ENCODE results near the gene CNIH1. TPM values are rescaled to one million over a fixed set of nuclear protein-coding genes. Genes with fewer than 3 reads are reported as not detected.

Gene CNIH1
- total and polyA plus RNA-seq, 2 of the 13 experiments (the other 11 are each of a cell fraction or from before 2014, with no cell fraction given), result 166 to 421 TPM

- TF ChIP-seq SNAPC4 (CRISPR knock-in tag; IDR thresholded peaks at IDR 0.05) (peak; percentile 92; the same call in 1 of the 2 replicates), ELF1 (CRISPR knock-in tag; IDR thresholded peaks at IDR 0.05) (peak; percentile 60), ZNF609 (CRISPR knock-in tag; IDR thresholded peaks at IDR 0.05; ENCODE audit: borderline replicate concordance) (peak; percentile 36; the same call in 1 of the 2 replicates), MTA1 (CRISPR knock-in tag; IDR thresholded peaks at IDR 0.05; ENCODE audit: borderline replicate concordance) (no peak), ZNF776 (CRISPR knock-in tag; IDR thresholded peaks at IDR 0.05) (peak; percentile 92), KMT2B (CRISPR knock-in tag; IDR thresholded peaks at IDR 0.05) (peak; percentile 75), IRF9 (CRISPR knock-in tag; IDR thresholded peaks at IDR 0.05; ENCODE audit: borderline replicate concordance) (peak; percentile 70; the same call in 1 of the 2 replicates), TEAD2 (CRISPR knock-in tag; IDR thresholded peaks at IDR 0.05) (no peak), ZFX (CRISPR knock-in tag; IDR thresholded peaks at IDR 0.05; ENCODE audit: low read depth) (peak; percentile 83), SMC3 (IDR thresholded peaks at IDR 0.05; ENCODE audit: low read length) (no peak), ZBTB14 (CRISPR knock-in tag; IDR thresholded peaks at IDR 0.05) (no peak), SATB2 (CRISPR knock-in tag; IDR thresholded peaks at IDR 0.05) (peak; percentile 45; the same call in 1 of the 2 replicates), ZNF577 (CRISPR knock-in tag; IDR thresholded peaks at IDR 0.05; ENCODE audit: borderline replicate concordance, low read depth) (no peak), ATF5 (CRISPR knock-in tag; IDR thresholded peaks at IDR 0.05; ENCODE audit: low read depth) (no peak), HNRNPH1 (optimal IDR thresholded peaks at IDR 0.05; ENCODE audit: low read depth, low read length) (no peak)
Measured at GRCh38 chr14:54396493-54397335, 44.5 kb downstream of the CNIH1 start, which contains the start of gene CDKN3 (continued).

Data from HepG2 (cell line).